Measurements from ENCODE around the gene LRFN4. TPM values are rescaled to one million over a fixed set of nuclear protein-coding genes. Genes with fewer than 3 reads are reported as not detected.

Gene LRFN4
- polyA plus RNA-seq, 1 donor from 2014 or later: 85.0 TPM

DNA sequence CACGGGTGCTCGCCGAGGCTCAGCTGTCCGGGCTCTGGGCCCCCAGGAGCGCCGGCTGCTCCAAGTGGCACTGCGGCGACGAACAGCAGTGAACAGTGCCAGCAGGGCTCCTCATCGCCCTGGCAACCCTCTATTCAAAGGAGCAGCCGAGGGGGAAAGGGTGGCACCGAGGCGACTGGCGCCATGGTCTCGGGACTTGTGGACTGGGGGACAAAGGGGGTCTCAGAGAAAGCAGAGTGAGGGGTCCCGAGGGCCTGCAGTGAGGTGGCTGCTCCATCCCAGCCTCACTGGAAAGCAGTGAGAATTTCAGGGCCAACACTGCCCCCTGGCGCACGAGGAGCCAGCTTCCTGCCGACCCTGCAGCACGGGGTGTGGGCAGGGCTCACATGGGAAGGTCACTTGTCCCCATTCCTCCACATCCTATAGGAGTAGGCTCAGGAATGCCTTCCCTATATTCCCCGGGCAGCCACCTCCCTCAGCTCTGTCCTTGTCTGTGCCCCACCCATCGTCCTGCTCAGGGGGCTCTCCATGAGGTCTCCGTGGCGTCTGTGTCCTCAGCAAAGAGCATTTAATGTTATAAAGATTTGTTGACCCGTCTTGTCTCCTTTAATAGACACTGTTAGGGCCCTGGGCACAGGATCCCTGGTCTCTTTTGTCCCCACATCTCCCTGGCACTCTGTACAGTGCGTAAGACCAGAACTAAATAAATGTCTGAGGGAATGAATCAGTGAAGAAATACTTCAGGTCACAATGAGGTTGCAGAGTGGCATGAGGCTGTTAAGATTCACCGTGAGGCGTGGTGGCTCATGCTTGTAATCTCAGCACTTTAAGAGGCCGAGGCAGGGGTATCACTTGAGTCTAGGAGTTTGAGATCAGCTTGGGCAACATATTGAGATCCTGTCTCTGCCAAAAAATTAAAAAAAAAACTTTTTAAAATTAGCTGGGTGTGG is 26.4 kb downstream of the LRFN4 start (continued):
- TF ChIP-seq, protein P1, sequence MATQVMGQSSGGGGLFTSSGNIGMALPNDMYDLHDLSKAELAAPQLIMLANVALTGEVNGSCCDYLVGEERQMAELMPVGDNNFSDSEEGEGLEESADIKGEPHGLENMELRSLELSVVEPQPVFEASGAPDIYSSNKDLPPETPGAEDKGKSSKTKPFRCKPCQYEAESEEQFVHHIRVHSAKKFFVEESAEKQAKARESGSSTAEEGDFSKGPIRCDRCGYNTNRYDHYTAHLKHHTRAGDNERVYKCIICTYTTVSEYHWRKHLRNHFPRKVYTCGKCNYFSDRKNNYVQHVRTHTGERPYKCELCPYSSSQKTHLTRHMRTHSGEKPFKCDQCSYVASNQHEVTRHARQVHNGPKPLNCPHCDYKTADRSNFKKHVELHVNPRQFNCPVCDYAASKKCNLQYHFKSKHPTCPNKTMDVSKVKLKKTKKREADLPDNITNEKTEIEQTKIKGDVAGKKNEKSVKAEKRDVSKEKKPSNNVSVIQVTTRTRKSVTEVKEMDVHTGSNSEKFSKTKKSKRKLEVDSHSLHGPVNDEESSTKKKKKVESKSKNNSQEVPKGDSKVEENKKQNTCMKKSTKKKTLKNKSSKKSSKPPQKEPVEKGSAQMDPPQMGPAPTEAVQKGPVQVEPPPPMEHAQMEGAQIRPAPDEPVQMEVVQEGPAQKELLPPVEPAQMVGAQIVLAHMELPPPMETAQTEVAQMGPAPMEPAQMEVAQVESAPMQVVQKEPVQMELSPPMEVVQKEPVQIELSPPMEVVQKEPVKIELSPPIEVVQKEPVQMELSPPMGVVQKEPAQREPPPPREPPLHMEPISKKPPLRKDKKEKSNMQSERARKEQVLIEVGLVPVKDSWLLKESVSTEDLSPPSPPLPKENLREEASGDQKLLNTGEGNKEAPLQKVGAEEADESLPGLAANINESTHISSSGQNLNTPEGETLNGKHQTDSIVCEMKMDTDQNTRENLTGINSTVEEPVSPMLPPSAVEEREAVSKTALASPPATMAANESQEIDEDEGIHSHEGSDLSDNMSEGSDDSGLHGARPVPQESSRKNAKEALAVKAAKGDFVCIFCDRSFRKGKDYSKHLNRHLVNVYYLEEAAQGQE (IDR thresholded peaks at IDR 0.05; ENCODE audit: borderline replicate concordance): no peak

GRCh38 chr11:66884443-66884842 is 27.6 kb downstream of the LRFN4 start:
- Histone ChIP-seq H3K36me3 (ENCODE audit: insufficient read depth, low read length) (no peaks in the 10 kb centered on the region), H3K27ac (ENCODE audit: low read length) (no peak overlapping the region), H3K9me2 (ENCODE audit: insufficient read depth, low read length) (no peaks in the 10 kb centered on the region), H3K9ac (ENCODE audit: low read length) (no peak overlapping the region), H3F3A (ENCODE audit: insufficient read depth, low read length, poor library complexity, severe bottlenecking) (no peaks in the 10 kb centered on the region), H4K20me1 (ENCODE audit: insufficient read depth) (no peaks in the 10 kb centered on the region), H3K9me3 (ENCODE audit: low read length) (no peaks in the 10 kb centered on the region), H3K79me2 (replicated peaks; ENCODE audit: insufficient read depth, low read length) (no peaks in the 10 kb centered on the region), H3K4me2 (ENCODE audit: low read length) (no peak overlapping the region), H3K4me3 (ENCODE audit: low read length) (no peak overlapping the region), H2AFZ (ENCODE audit: low read depth, low read length) (no peak overlapping the region), H3K27me3 (ENCODE audit: insufficient read depth, low read depth, low read length) (no peaks in the 10 kb centered on the region)
- TF ChIP-seq RAD21 (conservative IDR thresholded peaks at IDR 0.05) (no peak), POLR2AphosphoS5 (IDR thresholded peaks at IDR 0.05) (no peak), MXI1 (conservative IDR thresholded peaks at IDR 0.05; ENCODE audit: poor library complexity, severe bottlenecking) (no peak), EP300 (conservative IDR thresholded peaks at IDR 0.05; ENCODE audit: poor library complexity, severe bottlenecking) (no peak)

GRCh38 chr11:66885469-66885868 is 28.6 kb downstream of the LRFN4 start:
- Histone ChIP-seq H3K27ac (ENCODE audit: low read length) (no peak overlapping the region), H4K20me1 (ENCODE audit: insufficient read depth) (no peaks in the 10 kb centered on the region), H3F3A (ENCODE audit: insufficient read depth, low read length, poor library complexity, severe bottlenecking) (no peaks in the 10 kb centered on the region), H3K9ac (ENCODE audit: low read length) (no peak overlapping the region), H3K27me3 (ENCODE audit: insufficient read depth, low read depth, low read length) (no peaks in the 10 kb centered on the region), H3K9me2 (ENCODE audit: insufficient read depth, low read length) (no peaks in the 10 kb centered on the region), H3K4me2 (ENCODE audit: low read length) (no peak overlapping the region), H3K36me3 (ENCODE audit: insufficient read depth, low read length) (no peaks in the 10 kb centered on the region), H3K79me2 (replicated peaks; ENCODE audit: insufficient read depth, low read length) (no peaks in the 10 kb centered on the region), H2AFZ (ENCODE audit: low read depth, low read length) (no peak overlapping the region), H3K4me3 (ENCODE audit: low read length) (no peak overlapping the region), H3K9me3 (ENCODE audit: low read length) (no peaks in the 10 kb centered on the region)
- TF ChIP-seq POLR2AphosphoS5 (IDR thresholded peaks at IDR 0.05) (no peak), SMC3 (conservative IDR thresholded peaks at IDR 0.05; ENCODE audit: poor library complexity) (no peak), TAF1 (IDR thresholded peaks at IDR 0.05; ENCODE audit: low read depth) (no peak), CTCF (IDR thresholded peaks at IDR 0.05; ENCODE audit: poor library complexity, severe bottlenecking) (no peak), RAD21 (conservative IDR thresholded peaks at IDR 0.05) (no peak)

Measured in neural cell (in vitro differentiated cells).